Measurements from ENCODE around the gene MYBL2.

The MYBL2 gene

DNA sequence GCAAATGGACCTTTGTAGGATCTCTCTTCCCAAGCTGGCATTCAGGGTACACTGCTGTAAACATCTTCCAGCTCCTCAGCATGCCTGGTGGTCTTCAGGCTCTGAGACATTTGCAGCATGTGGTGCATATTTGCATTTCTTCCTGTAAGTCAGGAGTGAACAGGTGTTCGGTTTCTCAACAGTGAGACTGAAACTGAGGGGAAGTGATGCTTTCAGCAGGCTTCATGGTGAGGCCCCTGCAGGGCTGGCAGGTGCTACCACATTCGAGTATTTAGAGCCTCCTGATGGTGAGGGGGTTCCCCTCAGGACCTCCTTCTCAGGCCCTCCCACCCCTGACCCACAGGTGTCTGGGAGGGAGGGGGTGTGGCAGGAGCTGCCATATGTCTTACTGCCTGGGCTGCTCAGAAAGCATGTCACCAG lies 15.1 kb downstream of the MYBL2 start:
- DNase-seq (ENCODE audit: low spot score) (no peak), FAIRE-seq (no peak)

DNA sequence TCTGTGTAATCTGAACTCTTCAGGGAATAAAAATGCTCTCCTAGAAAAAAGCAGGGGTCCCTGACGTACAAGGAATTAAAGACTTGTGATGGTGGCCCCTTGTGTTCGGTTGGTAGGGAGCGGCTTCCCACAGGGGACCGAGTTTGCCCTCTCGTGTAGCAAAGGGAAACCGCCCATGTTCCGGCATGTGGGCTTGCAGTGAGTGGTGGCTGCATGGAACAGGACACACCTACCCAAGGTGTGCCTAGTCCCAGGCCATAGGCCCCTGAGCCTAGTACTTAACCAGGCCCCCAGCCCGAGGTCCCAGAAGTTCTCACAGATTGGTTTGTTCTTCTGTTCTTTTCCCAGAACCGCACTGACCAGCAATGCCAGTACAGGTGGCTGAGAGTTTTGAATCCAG lies 15.5 kb downstream of the MYBL2 start:
- FAIRE-seq (no peak), DNase-seq (ENCODE audit: low spot score) (no peak)

DNA sequence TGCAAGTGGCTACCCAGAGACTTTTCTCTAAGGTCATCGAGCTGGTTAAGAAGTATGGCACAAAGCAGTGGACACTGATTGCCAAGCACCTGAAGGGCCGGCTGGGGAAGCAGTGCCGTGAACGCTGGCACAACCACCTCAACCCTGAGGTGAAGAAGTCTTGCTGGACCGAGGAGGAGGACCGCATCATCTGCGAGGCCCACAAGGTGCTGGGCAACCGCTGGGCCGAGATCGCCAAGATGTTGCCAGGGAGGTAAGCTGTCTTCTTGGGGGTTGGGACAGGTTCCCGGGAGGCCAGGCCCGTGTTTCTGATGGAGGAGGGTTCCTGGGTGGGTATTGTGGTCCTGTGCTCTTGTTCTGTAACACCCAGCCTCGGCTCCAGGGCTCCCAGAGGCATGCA lies 19.9 kb downstream of the MYBL2 start:
- FAIRE-seq (no peak), DNase-seq (ENCODE audit: low spot score) (no peak)

DNA sequence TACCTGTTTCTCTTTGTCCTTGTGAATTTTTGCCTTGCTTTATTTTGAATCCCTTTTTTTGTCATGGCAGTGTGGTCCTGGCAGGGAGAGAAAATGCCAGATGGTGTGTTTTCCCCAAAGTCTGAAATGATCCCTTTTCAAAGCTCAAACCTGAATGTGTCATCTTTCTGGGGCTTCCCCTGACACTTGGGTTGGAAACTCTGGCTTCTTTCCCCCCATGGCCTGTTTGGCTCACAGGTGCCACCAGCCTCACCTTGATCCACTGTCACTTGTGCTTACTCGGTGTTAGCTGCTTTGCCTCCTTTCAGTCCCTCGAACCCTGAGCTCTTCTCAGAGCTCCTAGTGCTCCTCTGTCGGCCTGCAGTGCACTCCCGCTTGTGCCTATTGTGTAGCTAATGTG lies 22.3 kb downstream of the MYBL2 start:
- no peak for DNase-seq (ENCODE audit: low spot score)
- no peak for FAIRE-seq

DNA sequence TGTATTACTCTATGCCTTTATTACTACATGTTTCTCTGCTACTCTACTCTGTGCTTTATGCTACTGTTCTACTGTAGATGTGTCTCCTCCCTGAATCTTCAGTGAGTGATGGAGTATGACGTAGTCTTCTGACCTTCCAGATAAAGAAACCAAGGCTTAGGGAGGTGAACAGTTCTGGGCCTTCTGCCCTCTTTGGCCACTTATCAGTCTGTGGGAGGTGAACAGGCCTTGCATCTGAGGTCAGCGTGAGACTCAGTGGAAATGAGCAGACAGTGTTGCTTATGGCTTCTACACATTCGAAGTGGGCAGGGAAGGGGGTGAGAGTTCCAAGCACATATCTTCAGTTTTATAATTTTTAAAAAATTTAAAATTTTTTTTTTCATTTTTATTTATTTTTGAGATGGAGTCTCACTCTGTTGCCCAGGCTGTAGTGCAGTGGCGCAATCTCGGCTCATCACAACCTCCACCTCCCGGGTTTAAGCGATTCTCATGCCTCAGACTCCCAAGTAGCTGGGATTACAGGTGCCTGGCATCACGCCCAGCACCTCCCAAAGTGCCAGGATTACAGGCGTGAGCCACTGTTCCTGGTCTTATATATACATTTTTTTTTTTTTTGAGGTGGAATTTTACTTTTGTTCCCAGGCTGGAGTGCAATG lies 24.2 kb downstream of the MYBL2 start:
- DNase-seq (ENCODE audit: low spot score), result no peak
- no peak for FAIRE-seq

DNA sequence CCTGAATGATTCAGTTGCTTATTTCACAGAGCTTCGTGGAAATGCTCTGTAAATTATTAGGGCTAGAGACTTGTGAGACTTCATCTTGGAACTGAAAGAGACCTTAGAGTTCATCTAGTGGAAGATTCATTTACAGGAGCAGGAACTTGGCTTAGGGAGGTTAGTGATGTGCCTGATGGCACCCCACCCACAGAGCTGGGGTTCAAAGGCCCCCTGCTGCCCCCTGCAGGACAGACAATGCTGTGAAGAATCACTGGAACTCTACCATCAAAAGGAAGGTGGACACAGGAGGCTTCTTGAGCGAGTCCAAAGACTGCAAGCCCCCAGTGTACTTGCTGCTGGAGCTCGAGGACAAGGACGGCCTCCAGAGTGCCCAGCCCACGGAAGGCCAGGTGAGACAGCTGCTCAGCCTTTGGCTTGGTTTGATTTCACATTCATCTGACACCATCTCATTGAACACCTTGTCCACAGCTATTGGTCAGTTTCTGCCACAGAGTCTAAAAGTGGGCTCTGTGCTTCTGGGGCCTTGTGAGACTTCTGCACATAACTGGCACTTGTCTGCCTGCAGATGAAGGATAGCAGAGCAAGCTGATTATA lies 25.1 kb downstream of the MYBL2 start:
- FAIRE-seq, result peak; percentile 13
- peak; percentile 65 for DNase-seq (ENCODE audit: low spot score)

DNA sequence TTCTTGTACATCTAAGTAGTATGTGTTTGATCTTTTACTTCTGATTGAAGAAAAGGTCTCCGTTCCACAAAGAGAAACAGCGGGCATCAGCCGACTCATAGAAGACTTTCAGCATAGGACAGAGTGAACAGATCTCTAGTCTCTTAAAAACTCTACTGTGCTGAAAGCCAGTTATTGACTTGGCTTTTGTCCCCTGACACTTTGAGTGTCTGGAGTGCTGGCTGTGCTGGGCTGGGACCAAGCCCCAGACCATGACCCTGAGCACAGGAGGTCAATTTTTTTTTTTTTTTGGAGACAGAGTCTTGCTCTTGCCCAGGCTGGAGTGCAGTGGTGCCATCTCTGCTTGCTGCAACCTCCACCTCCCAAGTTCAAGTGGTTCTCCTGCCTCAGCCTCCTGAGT lies 27.8 kb downstream of the MYBL2 start:
- no peak for DNase-seq (ENCODE audit: low spot score)
- no peak for FAIRE-seq

DNA sequence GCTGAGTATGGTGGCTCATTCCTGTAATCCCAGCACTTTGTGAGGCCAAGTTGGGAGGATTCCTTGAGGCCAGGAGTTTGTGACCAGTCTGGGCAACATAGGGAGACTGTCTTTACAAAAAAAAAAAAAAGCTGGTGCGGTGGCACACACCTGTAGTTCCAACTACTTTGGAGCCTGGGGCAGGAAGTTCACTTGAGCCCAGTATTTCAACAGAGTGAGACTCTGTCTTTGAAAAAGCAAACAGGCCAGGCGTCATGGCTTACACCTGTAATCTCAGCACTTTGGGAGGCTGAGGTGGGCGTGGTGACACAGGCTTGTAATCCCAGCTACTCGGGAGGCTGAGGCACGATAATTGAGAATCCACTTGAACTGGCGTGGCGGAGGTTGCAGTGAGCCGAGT lies 28.7 kb downstream of the MYBL2 start:
- DNase-seq (ENCODE audit: low spot score), result no peak
- FAIRE-seq, result no peak

DNA sequence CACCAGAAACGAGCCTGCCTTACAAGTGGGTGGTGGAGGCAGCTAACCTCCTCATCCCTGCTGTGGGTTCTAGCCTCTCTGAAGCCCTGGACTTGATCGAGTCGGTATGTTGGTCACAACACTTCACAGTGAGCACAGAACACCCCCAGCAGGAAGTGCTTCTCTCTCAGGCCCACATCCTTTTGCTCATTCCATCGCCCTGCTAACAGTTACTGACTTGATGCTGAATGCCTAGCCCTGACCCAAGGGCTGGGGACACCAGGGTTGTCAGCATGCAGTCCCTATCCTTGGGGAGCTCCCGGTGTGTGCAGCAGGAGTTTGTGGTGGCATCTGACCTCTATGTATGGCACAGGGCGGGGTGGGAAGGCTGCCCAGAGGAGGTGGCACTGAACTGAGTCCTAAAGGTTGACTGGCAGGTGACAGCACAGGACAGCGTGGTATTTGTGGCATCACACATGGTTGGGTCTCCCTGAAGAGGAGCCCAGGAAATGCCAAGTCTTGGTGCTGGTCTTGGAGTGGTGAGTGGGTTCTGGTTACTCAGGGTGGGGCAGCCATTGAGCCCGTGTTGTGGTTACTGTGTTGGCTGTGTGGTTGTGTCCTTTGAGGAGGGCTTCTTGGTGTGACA lies 33.1 kb downstream of the MYBL2 start:
- DNase-seq (ENCODE audit: low spot score), result no peak
- FAIRE-seq, result peak; percentile 81

DNA sequence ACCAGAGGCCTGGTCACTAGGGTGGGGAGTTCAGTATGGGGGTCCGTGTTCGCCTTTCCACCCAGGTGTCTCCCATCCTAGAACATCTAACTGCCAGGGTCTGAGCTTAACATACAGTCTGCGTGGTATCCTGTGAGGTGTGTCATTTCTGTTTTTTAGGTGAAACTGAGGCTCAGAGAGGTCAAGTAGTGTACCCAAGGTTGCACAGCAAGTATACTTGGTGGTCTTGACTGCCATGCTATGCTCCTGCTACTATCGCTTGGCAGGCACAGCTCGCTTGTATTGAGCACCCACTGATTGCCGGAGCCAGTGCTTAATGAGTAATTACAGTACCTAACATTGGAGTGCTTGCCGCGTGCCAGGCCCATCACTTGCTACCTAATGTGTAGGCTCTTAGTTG lies 33.7 kb downstream of the MYBL2 start:
- DNase-seq (ENCODE audit: low spot score), result no peak
- FAIRE-seq, result no peak

DNA sequence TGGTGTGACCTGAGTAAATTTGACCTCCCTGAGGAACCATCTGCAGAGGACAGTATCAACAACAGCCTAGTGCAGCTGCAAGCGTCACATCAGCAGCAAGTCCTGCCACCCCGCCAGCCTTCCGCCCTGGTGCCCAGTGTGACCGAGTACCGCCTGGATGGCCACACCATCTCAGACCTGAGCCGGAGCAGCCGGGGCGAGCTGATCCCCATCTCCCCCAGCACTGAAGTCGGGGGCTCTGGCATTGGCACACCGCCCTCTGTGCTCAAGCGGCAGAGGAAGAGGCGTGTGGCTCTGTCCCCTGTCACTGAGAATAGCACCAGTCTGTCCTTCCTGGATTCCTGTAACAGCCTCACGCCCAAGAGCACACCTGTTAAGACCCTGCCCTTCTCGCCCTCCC lies 35.6 kb downstream of the MYBL2 start:
- DNase-seq (ENCODE audit: low spot score) (no peak), FAIRE-seq (peak; percentile 76)

DNA sequence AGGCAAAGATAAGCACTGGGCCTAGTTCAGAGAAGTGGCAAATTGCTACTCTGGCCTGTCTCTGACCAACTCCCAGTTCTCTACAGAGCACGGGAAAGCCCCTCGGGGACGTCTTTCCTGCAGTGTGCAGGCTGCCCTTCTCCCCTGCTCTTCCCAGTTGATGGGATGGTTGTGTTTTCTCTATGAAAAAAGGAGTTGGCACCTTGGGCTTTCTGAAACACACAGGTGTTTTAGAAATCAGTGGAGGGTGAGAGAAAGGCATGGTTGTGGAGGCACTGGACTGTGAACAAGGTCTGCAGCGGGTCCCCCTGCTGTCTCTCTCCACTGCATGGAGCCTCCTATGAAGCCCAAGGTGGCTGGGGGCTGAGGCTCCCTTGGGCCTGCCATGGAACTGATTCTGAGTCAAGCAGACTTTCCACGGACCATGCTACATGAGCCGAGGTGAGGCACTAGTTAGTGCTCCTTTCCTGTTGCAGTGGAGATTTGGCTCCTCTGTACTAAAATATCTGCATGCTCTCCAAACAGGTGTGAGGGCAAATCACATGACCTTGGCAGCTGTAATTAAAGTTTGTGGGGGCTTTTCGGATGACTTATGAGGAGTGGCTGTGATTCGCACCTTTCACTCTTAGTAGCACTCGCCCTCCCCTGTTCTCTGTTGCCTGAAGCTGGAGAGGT lies 43.6 kb downstream of the MYBL2 start:
- DNase-seq (ENCODE audit: low spot score) (no peak), FAIRE-seq (no peak)

DNA sequence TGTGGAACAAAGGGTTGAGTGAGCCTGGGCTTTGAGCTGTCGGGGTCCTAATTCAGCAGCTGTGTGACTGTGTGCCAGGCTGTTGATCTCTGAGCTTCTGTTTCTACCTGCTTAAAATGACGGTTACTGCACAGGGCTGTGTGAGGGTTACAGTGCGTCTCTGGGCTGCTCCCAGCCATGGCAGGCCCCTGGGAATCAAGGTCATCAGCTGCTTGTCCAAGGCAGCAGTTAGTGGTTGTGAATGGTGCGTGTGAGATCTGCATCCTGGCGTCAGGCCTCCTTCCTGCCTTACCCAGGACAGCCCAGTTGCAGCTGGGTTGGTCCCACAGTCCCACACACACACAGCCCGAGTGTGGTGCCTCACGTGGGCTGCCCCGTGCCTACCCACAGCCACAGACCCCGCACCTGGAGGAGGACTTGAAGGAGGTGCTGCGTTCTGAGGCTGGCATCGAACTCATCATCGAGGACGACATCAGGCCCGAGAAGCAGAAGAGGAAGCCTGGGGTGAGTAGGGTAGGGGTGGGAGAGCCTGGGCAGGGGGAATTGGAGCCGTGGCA lies 44.3 kb downstream of the MYBL2 start:
- FAIRE-seq, result peak; percentile 58
- DNase-seq (ENCODE audit: low spot score), result no peak

DNA sequence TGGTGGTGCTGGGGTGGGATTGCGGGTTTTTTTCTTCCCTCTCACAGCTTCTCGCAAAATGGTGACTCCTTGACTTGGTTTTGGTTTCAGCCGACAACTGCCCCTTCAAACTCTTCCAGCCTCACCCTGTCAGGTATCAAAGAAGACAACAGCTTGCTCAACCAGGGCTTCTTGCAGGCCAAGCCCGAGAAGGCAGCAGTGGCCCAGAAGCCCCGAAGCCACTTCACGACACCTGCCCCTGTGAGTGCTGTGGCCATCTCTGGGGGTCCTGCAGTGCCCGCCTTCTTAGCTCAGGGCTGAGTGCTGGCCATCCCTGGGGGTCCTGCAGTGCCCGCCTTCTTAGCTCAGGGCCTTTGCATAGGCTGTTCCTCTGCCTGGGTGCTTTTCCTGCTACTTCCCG lies 48.1 kb downstream of the MYBL2 start:
- no peak for DNase-seq (ENCODE audit: low spot score)
- FAIRE-seq, result no peak

DNA sequence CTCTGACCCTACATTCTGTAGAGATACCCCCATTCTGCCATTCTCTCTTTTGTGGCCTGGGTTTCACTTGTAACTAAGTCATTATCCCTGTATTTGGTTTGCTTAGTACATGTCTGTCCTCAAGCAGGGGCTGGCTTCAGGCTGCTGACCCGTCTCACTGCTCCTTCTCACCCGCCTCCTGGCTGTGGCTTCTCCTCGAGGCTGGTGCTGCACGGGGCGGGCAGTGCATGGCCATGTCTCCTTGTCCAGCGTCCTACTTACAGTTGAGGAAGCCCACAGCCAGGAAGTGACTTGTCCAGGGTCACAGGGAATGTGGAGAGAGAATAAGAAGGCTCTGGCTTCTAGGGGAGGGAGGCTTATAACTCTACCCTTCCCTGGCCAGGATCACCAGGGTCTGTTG lies 48.6 kb downstream of the MYBL2 start:
- FAIRE-seq, result peak; percentile 42
- no peak for DNase-seq (ENCODE audit: low spot score)

DNA sequence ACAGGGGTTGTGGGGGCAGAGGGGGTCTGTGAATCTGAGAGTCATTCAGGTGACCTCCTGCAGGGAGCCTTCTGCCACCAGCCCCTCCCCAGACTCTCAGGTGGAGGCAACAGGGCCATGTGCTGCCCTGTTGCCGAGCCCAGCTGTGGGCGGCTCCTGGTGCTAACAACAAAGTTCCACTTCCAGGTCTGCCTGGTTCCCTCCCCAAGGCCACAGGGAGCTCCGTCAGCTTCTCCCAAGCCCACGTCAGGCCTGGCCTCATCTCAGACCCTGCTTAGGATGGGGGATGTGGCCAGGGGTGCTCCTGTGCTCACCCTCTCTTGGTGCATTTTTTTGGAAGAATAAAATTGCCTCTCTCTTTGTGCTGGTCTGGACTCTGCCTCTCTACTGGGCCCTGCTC lies 49.2 kb downstream of the MYBL2 start:
- DNase-seq (ENCODE audit: low spot score), result no peak

DNA sequence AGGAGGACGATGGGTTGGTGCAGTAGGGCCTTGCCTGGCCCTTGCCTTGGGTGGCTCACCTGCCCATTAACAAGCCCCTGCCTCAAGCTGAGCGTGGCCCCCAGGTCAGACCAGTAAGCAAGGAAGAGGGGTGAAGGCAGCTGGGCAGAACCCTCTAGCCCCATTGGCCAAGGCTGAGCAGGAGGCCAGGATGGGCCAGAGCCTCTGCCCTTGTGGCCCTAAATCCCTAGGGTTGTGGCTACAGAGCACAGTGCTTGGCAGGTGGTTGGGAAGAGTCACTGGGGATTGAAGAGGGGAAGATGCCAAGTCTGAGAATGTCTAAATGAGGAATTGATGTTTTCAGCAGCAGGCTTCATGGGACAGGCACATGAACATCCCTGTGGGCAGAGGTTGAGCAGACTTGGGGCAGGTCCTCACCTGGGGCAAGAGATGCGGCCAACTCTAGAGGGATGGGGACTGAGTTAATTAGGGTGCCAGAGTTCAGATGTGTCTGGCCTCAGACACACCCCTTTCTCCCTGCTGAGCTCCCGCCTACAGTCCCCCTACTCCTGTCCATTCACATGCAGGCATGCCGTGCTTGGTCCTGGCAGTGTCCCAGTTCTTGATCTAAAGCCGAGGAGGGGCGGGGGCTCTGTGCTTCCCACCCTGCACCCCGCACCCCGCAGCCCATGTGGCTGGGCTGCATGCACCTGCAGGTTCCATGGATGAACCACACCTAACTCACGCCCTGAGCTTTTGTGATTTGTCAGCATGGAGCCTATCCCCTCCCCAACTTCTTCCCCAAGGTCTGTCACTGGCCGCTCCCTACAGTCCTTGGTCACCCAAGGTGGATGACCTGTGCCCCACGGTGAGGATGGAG lies 50.1 kb downstream of the MYBL2 start:
- no peak for DNase-seq (ENCODE audit: low spot score)
- no peak for FAIRE-seq

More for the DNA sequence above, 49.2 kb downstream of the MYBL2 start:
- FAIRE-seq, result no peak

DNA sequence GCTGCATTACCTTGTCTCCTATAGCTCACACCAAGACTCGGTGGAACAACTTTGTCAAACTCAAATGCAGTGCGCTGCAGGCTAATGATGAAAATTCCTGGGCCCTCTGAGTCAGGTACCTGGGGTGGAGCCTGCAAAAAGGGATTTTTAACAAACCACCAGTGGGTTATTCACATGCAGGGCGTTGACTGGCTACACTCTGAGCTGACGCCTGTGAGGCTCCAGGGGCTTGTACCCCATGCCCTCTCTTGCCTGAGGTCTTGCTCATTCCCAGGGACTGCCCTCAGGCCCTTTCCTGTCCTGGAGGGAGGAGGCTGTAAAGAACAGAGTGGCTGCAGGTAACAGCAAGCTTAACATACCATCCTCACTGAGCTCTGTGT lies 50.7 kb downstream of the MYBL2 start:
- FAIRE-seq (no peak), DNase-seq (ENCODE audit: low spot score) (no peak)

DNA sequence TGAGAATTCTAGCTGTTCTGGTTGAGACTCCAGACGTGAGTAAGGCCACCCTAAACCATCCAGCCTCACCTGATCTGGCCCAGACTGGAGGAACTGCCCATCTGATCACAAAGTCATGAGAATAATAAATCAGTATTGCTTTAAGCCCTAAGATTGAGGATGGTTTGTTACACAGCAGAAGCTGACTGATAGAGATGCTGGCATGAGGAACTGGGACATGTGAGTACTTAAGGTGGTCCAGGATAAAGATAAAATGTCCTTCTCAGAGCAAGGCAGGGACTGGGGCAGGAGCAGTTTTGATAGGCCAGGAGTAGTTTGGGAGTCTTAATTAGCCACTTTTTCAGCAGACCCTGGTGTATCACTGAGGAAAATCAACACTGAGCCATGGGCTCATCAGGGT lies 53.1 kb downstream of the MYBL2 start:
- DNase-seq (ENCODE audit: low spot score) (no peak), FAIRE-seq (no peak)

DNA sequence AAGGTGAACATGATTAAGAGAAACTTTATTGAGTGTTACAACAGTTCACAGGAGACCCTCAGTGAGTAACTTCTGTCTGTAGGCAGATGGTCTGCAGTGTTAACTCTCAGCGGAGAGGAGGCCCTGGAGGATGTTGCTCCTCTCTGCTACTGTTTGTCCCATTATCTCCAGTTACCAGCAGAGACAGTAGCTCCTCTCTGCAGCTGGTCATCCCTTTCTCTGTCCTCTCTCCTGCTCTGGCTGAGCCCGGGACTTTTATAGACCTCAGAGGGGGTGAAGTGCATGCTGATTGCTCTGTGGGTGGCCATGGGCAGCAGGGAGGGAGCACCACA lies 54.1 kb downstream of the MYBL2 start:
- DNase-seq (ENCODE audit: low spot score) (no peak), FAIRE-seq (no peak)

DNA sequence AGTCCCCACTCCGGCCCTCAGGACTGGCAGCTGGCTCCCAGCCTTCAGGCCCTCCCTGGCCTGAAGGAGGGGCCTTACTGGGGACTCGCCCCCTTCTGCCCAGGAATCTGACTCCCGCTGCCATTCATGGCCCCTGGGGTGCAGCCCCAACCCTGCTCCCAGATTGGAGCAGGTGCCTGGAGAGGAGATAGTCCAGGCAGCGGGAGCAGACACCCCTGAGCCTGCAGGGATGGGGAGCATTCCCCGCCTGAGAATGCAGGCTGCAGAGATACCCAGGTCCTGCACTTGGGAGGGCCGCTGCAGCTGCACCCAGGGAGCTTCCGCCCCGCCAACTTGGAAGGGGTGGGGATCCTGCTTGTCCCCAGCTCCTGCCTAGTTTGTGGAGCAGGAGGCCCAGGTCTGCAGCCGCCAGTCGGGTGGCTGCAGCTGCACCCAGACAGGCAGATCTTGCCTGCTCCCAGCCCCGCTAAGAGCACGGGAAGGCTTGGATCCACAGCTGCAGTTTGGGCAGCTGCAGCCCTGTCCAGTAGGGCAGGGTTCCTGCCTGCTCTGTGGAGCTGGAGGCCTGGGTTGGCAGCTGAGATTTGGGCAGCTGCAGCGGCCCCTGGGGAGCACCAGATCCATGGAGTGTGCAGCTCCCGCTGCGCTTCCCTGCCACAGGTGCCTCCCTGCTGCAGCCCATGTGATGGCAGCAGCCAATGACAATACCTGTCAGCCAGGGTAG lies 54.7 kb downstream of the MYBL2 start:
- DNase-seq (ENCODE audit: low spot score), result no peak
- no peak for FAIRE-seq
